HCT116 (cell line): ENCODE measurements around the gene EID2B. TPM values are rescaled to one million over a fixed set of nuclear protein-coding genes. Genes with fewer than 3 reads are reported as not detected.

ENCODE experiments used
- ATAC-seq: fragments of 200-7000 bp; cut with Tn5 transposase; 2 replicates; pipeline ENCODE4 v1.9.1; 2020; ENCODE audit warnings: mild to moderate bottlenecking, moderate library complexity
- BruUV-seq: library from RNA; stranded (reverse); fragments of 400-500 nt; replicated peaks from 2 replicates; lab custom pipeline; 2021; lab: Mats Ljungman, UMichigan
- CTCF ChIA-PET: fragments of 300-600 bp; sonication (Branson Sonifier 250); formaldehyde crosslinking; loops from one replicate; lab custom pipeline; 2021; ENCODE audit warnings: antibody characterized with exemption; lab: Charles Lee
- POLR2A ChIA-PET: fragments of 300-600, 350-600 bp; sonication (Branson Sonifier 250); formaldehyde crosslinking; loops from one replicate; lab custom pipeline; 2021; ENCODE audit warnings: antibody characterized with exemption; lab: Charles Lee
- RAD21 ChIA-PET, 2 experiments: fragments of 300-600 bp; sonication (Branson Sonifier 250); formaldehyde crosslinking; loops; one replicate each; lab custom pipeline; 2023; ENCODE audit warnings: low total read pairs in 2 of 2; ENCODE audit not compliant: uncharacterized antibody in 2 of 2, unreplicated experiment in 2 of 2, low non-redundant PET in 1 of 2; lab: Charles Lee
- DNase-seq: peaks from one replicate; pipeline ENCODE4 v3.0.0-alpha.2; 2010; ENCODE audit warnings: low read depth, low spot score
- H2AFZ ChIP-seq: fragments of 200-600 bp; shearing (Covaris generic), sonication (generic); 2 replicates; pipeline ENCODE4 v1.6.1; 2017; ENCODE audit warnings: low read depth, mixed run types, mixed read lengths, antibody characterized with exemption, low read length; ENCODE audit not compliant: poor library complexity, severe bottlenecking
- H3K27ac ChIP-seq: 2 replicates; pipeline ENCODE4 v1.5.1; 2012; ENCODE audit warnings: low read depth, low read length
- H3K27me3 ChIP-seq: fragments of 200-600 bp; sonication (generic); 2 replicates; pipeline ENCODE4 v1.6.1; 2016; ENCODE audit warnings: mixed run types, low read length, mixed read lengths; ENCODE audit not compliant: insufficient read depth
- H3K36me3 ChIP-seq, 2 experiments: fragments of 200-500 bp in 1 of 2; fragments of 200-600 bp in 1 of 2; sonication (Bioruptor generic) in 1 of 2; sonication (generic) in 1 of 2; 2 replicates each; pipeline versions ENCODE4 v1.5.1 to v1.6.1; 2014 to 2016; ENCODE audit warnings: low read length in 2 of 2, inconsistent platforms in 1 of 2, mixed read lengths in 1 of 2, mixed run types in 1 of 2; ENCODE audit not compliant: insufficient read depth in 2 of 2, control insufficient read depth in 1 of 2
- H3K4me1 ChIP-seq, 2 experiments: fragments of 200-600 bp in 1 of 2; sonication (generic) in 1 of 2; 2 replicates each; pipeline versions ENCODE4 v1.5.1 to v1.6.1; 2012 to 2017; ENCODE audit warnings: low read length in 2 of 2, inconsistent platforms in 1 of 2, mild to moderate bottlenecking in 1 of 2, mixed read lengths in 1 of 2, mixed run types in 1 of 2, moderate library complexity in 1 of 2; ENCODE audit not compliant: insufficient read depth in 2 of 2, control insufficient read depth in 1 of 2
- H3K4me2 ChIP-seq: fragments of 200-600 bp; sonication (generic); 2 replicates; pipeline ENCODE4 v1.6.1; 2017; ENCODE audit warnings: mixed run types, low read length, mixed read lengths
- H3K4me3 ChIP-seq, 2 experiments: fragments of 200-600 bp in 1 of 2; sonication (generic) in 1 of 2; replicated peaks in 1 of 2; 2 replicates each; pipeline ENCODE4 v1.5.1; 2011 to 2016; ENCODE audit warnings: low read length in 2 of 2, control low read depth in 1 of 2, low read depth in 1 of 2, mild to moderate bottlenecking in 1 of 2, mixed read lengths in 1 of 2, mixed run types in 1 of 2
- H3K79me2 ChIP-seq: fragments of 200-600 bp; sonication (generic); 2 replicates; pipeline ENCODE4 v1.6.1; 2017; ENCODE audit warnings: mild to moderate bottlenecking, mixed run types, low read length, moderate library complexity, mixed read lengths; ENCODE audit not compliant: insufficient read depth
- H3K9ac ChIP-seq: fragments of 200-600 bp; sonication (generic); 2 replicates; pipeline ENCODE4 v1.6.1; 2016; ENCODE audit warnings: low read length, mixed read lengths
- H3K9me2 ChIP-seq: fragments of 200-600 bp; sonication (generic), shearing (Covaris generic); 2 replicates; pipeline ENCODE4 v1.6.1; 2017; ENCODE audit warnings: mixed run types, mild to moderate bottlenecking, moderate library complexity; ENCODE audit not compliant: insufficient read depth
- H3K9me3 ChIP-seq, 2 experiments: fragments of 200-500 bp in 1 of 2; fragments of 200-600 bp in 1 of 2; sonication (Bioruptor generic) in 1 of 2; sonication (generic) in 1 of 2; 2 replicates each; pipeline ENCODE4 v1.6.1; 2014 to 2017; ENCODE audit warnings: low read length in 2 of 2, mixed read lengths in 2 of 2, inconsistent platforms in 1 of 2, low read depth in 1 of 2, mild to moderate bottlenecking in 1 of 2, mixed run types in 1 of 2, moderate library complexity in 1 of 2; ENCODE audit not compliant: control insufficient read depth in 1 of 2, insufficient read depth in 1 of 2
- H4K20me1 ChIP-seq: fragments of 200-600 bp; sonication (generic), shearing (Covaris generic); 2 replicates; pipeline ENCODE4 v1.6.1; 2017; ENCODE audit warnings: mixed run types, mild to moderate bottlenecking, moderate library complexity; ENCODE audit not compliant: insufficient read depth
- CBX3 ChIP-seq: IDR thresholded peaks from 2 replicates; pipeline ENCODE4 v1.6.1; 2012; ENCODE audit warnings: low read depth
- ELF1 ChIP-seq: IDR thresholded peaks from 2 replicates; pipeline ENCODE4 v1.6.1; 2012; ENCODE audit warnings: low read depth, borderline replicate concordance
- JUND ChIP-seq: IDR thresholded peaks from 2 replicates; pipeline ENCODE4 v1.6.1; 2012
- RAD21 ChIP-seq: IDR thresholded peaks from 2 replicates; pipeline ENCODE4 v1.6.1; 2012; ENCODE audit warnings: low read depth, mild to moderate bottlenecking
- YY1 ChIP-seq: IDR thresholded peaks from 2 replicates; pipeline ENCODE4 v1.6.1; 2011; ENCODE audit warnings: low read length, low read depth, moderate library complexity, mild to moderate bottlenecking; ENCODE audit not compliant: insufficient replicate concordance; ENCODE audit errors: extremely low read depth
- intact Hi-C: fragments of 100-400 bp; cut with micrococcal nuclease; formaldehyde crosslinking; loops from 2 replicates; pipeline ENCODE4 v1.10.0; 2022
- total RNA-seq: library from RNA; stranded (reverse); gene quantifications from one replicate; pipeline ENCODE4 v1.2.1, GENCODE V29; 2021; ENCODE audit not compliant: unreplicated experiment
- TF ChIP-seq, protein P1 (sequence below): IDR thresholded peaks from 2 replicates; pipeline ENCODE4 v1.6.1; 2011; ENCODE audit warnings: mild to moderate bottlenecking, low read length, moderate library complexity; ENCODE audit not compliant: insufficient replicate concordance; ENCODE audit errors: extremely low read depth

Gene EID2B
- total RNA-seq, 1 experiment from 2014 or later: 1.2 TPM

DNA sequence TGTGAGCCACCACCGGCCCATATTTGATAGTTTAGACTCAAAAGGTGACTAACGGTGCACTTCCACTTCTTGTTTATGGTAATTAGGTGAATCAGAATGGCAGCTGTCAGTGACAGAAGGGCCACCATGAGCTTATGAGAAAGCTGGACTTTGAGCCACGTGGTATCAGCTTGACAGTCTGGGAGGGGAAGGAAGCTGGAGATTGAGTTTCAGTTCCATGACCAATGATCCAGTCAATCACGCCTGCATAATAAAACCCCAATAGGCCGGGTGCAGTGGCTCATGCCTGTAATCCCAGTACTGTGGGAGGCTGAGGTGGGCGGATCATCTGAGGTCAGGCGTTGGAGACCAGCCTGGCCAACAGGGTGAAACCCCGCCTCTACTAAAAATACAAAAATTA is 8.2 kb downstream of the EID2B start:
- H3K4me3 ChIP-seq: no peak overlapping the region
- H3K79me2 ChIP-seq: no peaks in the 10 kb centered on the region
- ChIA-PET CTCF (interaction anchor here (0.6 to 0.9 kb wide), 2 partner anchors 8 to 46 kb away, joined by 3 read pairs; partner anchors contain the start of gene EID2B), POLR2A (interaction anchor here (1.3 kb wide), 1 partner anchor 89 kb away, joined by 3 read pairs; the partner anchor contains the start of gene RPS16), RAD21 (no interaction called here)
- no peak overlapping the region for H2AFZ ChIP-seq
- no peaks in the 10 kb centered on the region for H3K9me3 ChIP-seq
- no peak overlapping the region for H3K4me2 ChIP-seq
- no TSS peak for BruUV-seq
- no peak overlapping the region for H3K27ac ChIP-seq
- ATAC-seq: no peak
- H3K4me1 ChIP-seq: no peaks in the 10 kb centered on the region
- no peaks in the 10 kb centered on the region for H3K9me2 ChIP-seq
- H3K36me3 ChIP-seq: no peaks in the 10 kb centered on the region
- TF ChIP-seq CBX3: no peak
- no peak for TF ChIP-seq YY1
- TF ChIP-seq ELF1: no peak
- TF ChIP-seq, protein P1, sequence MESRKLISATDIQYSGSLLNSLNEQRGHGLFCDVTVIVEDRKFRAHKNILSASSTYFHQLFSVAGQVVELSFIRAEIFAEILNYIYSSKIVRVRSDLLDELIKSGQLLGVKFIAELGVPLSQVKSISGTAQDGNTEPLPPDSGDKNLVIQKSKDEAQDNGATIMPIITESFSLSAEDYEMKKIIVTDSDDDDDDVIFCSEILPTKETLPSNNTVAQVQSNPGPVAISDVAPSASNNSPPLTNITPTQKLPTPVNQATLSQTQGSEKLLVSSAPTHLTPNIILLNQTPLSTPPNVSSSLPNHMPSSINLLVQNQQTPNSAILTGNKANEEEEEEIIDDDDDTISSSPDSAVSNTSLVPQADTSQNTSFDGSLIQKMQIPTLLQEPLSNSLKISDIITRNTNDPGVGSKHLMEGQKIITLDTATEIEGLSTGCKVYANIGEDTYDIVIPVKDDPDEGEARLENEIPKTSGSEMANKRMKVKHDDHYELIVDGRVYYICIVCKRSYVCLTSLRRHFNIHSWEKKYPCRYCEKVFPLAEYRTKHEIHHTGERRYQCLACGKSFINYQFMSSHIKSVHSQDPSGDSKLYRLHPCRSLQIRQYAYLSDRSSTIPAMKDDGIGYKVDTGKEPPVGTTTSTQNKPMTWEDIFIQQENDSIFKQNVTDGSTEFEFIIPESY: no peak
- no peak for TF ChIP-seq JUND
- TF ChIP-seq RAD21: no peak
- intact Hi-C loops: no loop called here
- no peak overlapping the region for H3K9ac ChIP-seq
- no peaks in the 10 kb centered on the region for H4K20me1 ChIP-seq
- no peak for DNase-seq
- H3K27me3 ChIP-seq: no peaks in the 10 kb centered on the region
